T-helper 2 cell treated with Interferon-gamma antibody and Interleukin-4, amounts not matched to agents 5 μg/mL and 100 μg/mL, for 36 hours (primary cell): ENCODE data around the gene DDX10.

Source experiments
- DNase-seq: peaks from one replicate; pipeline ENCODE4 v3.0.0; 2021; ENCODE audit warnings: low spot score
- H3K27ac Mint-ChIP-seq: one replicate; pipeline ENCODE4 v1.8.0; 2021; ENCODE audit warnings: mild to moderate bottlenecking, mixed read lengths
- H3K27me3 Mint-ChIP-seq: one replicate; pipeline ENCODE4 v1.8.0; 2021; ENCODE audit warnings: low read depth, mixed read lengths
- H3K36me3 Mint-ChIP-seq: one replicate; pipeline ENCODE4 v1.8.0; 2021; ENCODE audit warnings: low read depth, mixed read lengths
- H3K4me1 Mint-ChIP-seq: one replicate; pipeline ENCODE4 v1.8.0; 2021; ENCODE audit warnings: low read depth, mixed read lengths
- H3K4me3 Mint-ChIP-seq: one replicate; pipeline ENCODE4 v1.8.0; 2022; ENCODE audit warnings: mild to moderate bottlenecking, moderate library complexity, mixed read lengths
- H3K9me3 Mint-ChIP-seq: one replicate; pipeline ENCODE4 v1.8.0; 2021; ENCODE audit warnings: mixed read lengths

The DDX10 gene

DNA sequence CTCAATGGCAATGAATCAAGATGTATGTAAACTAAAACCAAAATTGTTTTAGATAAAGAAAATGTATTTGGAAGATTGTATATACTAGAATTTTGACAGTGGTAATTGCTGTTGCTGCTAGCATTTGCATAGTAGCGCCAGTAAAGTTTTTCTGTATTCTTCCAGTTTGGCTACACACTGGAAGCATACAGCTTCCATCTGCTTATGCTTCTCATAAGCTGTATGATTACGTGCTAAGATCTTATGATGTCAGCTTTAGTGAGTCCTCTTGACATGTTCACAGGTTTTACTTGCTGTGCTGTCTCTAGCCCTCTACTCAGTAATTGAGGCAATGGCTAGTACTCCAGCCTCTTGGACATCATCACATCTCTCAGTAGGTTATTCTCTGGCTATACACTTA is 256.3 kb downstream of the DDX10 start:
- Mint-ChIP-seq H3K36me3 (peaks cover 7% of the 10 kb centered on the region), H3K4me1 (no peaks in the 10 kb centered on the region), H3K9me3 (no peaks in the 10 kb centered on the region), H3K4me3 (no peak overlapping the region), H3K27me3 (no peaks in the 10 kb centered on the region), H3K27ac (no peak overlapping the region)
- DNase-seq, result no peak

DNA sequence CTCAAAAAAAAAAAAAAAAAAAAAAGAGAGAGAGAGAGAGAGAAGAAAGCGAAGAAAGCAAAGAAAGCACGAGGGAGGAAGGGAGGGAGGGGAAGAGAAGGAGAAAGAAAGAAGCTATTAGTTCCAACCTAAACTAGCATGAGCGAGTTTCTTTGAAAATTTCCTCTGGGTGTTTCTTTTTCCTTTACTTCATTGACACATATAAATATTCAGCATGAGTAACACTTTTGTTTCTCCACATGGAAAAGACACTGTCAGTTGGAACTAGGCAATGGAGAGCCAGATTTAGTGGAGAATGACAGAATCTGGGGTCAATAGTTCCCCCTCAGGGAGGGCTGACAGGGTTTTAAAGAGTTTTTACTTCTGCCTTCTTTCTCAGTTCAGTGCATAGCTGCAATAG is 257.4 kb downstream of the DDX10 start:
- H3K27me3 Mint-ChIP-seq, result no peaks in the 10 kb centered on the region
- no peaks in the 10 kb centered on the region for H3K9me3 Mint-ChIP-seq
- peaks cover 4% of the 10 kb centered on the region for H3K36me3 Mint-ChIP-seq
- no peak overlapping the region for H3K4me3 Mint-ChIP-seq
- H3K4me1 Mint-ChIP-seq, result no peaks in the 10 kb centered on the region
- no peak for DNase-seq
- no peak overlapping the region for H3K27ac Mint-ChIP-seq

GRCh38 chr11:108923413-108923812 is 258.5 kb downstream of the DDX10 start:
- Mint-ChIP-seq H3K4me1 (no peaks in the 10 kb centered on the region), H3K27me3 (no peaks in the 10 kb centered on the region), H3K27ac (no peak overlapping the region), H3K4me3 (no peak overlapping the region), H3K9me3 (no peaks in the 10 kb centered on the region), H3K36me3 (peaks cover 4% of the 10 kb centered on the region)
- DNase-seq, result no peak

- H3K4me1 Mint-ChIP-seq, result no peaks in the 10 kb centered on the region
- no peak for DNase-seq
- H3K36me3 Mint-ChIP-seq, result no peaks in the 10 kb centered on the region
- H3K27ac Mint-ChIP-seq, result no peak overlapping the region
- H3K4me3 Mint-ChIP-seq, result no peak overlapping the region
- H3K9me3 Mint-ChIP-seq, result no peaks in the 10 kb centered on the region
- no peaks in the 10 kb centered on the region for H3K27me3 Mint-ChIP-seq
Observed at GRCh38 chr11:108926171-108926840, 261.4 kb downstream of the DDX10 start.

DNA sequence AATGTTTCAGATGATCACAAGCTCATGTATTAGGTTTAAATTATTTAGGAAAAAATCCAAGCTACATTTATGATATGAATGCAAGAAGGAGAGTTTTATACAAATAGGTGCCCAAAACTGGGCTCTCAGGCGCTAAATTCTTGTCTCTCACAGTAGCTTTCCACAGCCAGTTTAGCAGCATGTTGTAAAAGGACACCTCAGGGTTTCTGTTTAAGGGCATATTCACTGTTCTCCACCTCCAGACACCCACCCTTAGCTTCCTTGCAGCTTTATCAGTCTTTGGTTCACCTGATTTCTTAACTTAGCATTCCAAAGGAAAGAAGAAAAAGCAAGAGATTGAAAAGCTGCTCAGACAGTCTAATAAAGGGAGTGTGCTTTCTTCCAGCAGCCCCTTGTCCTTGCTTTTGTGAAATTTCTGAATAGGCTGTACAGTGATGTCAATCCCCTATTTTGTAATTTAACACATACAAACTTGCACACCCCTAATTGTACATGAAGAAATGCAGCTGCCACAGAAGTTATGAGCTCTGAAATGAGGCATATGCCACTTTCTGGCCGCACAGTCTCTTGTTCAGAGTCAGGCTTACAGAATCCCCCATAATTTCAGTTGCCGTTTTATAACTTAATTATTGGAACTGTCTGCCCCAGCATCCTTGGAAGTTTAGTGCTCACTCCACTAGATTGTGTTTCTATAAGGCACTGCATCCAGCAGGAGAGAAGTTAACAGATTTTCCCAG is 262.1 kb downstream of the DDX10 start:
- no peak for DNase-seq
- Mint-ChIP-seq H3K4me3 (no peak overlapping the region), H3K36me3 (no peaks in the 10 kb centered on the region), H3K4me1 (no peaks in the 10 kb centered on the region), H3K9me3 (no peaks in the 10 kb centered on the region), H3K27me3 (no peaks in the 10 kb centered on the region), H3K27ac (no peak overlapping the region)

- Mint-ChIP-seq H3K27me3 (no peaks in the 10 kb centered on the region), H3K4me3 (no peak overlapping the region), H3K36me3 (no peaks in the 10 kb centered on the region), H3K4me1 (no peaks in the 10 kb centered on the region), H3K9me3 (no peaks in the 10 kb centered on the region), H3K27ac (no peak overlapping the region)
- no peak for DNase-seq
Observed at GRCh38 chr11:108927791-108928545, 263.1 kb downstream of the DDX10 start.

DNA sequence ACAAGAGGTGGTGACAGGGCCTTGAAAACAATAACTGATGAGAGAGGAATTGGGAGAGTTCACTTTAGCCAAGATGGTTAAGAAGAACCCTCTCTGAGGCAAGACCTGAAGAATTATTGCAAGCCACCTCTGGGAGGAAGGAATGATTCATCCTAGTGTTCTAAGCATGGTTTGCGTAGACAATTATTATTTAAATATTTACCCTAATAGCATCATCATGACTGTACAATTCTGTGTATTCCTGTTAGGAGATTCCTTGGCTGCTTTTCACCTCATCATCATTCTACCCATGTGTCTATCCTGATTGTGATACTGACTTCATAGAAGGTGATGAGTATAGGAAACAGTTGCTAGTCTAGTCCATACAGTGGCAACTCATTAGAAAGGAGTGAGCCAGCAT is 264.4 kb downstream of the DDX10 start:
- Mint-ChIP-seq H3K27me3 (no peaks in the 10 kb centered on the region), H3K36me3 (no peaks in the 10 kb centered on the region), H3K27ac (no peak overlapping the region), H3K4me3 (no peak overlapping the region), H3K4me1 (no peaks in the 10 kb centered on the region), H3K9me3 (no peaks in the 10 kb centered on the region)
- no peak for DNase-seq

- Mint-ChIP-seq H3K4me1 (no peaks in the 10 kb centered on the region), H3K4me3 (no peak overlapping the region), H3K36me3 (no peaks in the 10 kb centered on the region), H3K27me3 (no peaks in the 10 kb centered on the region), H3K27ac (no peak overlapping the region), H3K9me3 (no peaks in the 10 kb centered on the region)
- DNase-seq, result no peak
Observed at GRCh38 chr11:108931168-108931567, 266.3 kb downstream of the DDX10 start.

- Mint-ChIP-seq H3K36me3 (no peaks in the 10 kb centered on the region), H3K9me3 (no peaks in the 10 kb centered on the region), H3K4me3 (no peak overlapping the region), H3K27ac (no peak overlapping the region), H3K4me1 (no peaks in the 10 kb centered on the region), H3K27me3 (no peaks in the 10 kb centered on the region)
- DNase-seq, result no peak
Observed at GRCh38 chr11:108933630-108934029, 268.8 kb downstream of the DDX10 start.

- no peak for DNase-seq
- H3K27me3 Mint-ChIP-seq, result no peaks in the 10 kb centered on the region
- no peak overlapping the region for H3K4me3 Mint-ChIP-seq
- H3K36me3 Mint-ChIP-seq, result no peaks in the 10 kb centered on the region
- no peak overlapping the region for H3K27ac Mint-ChIP-seq
- no peaks in the 10 kb centered on the region for H3K9me3 Mint-ChIP-seq
- no peaks in the 10 kb centered on the region for H3K4me1 Mint-ChIP-seq
Observed at GRCh38 chr11:108934289-108934688, 269.4 kb downstream of the DDX10 start.

- no peaks in the 10 kb centered on the region for H3K4me1 Mint-ChIP-seq
- H3K36me3 Mint-ChIP-seq, result no peaks in the 10 kb centered on the region
- no peak overlapping the region for H3K27ac Mint-ChIP-seq
- no peak overlapping the region for H3K4me3 Mint-ChIP-seq
- no peak for DNase-seq
- H3K27me3 Mint-ChIP-seq, result no peaks in the 10 kb centered on the region
- H3K9me3 Mint-ChIP-seq, result no peaks in the 10 kb centered on the region
Observed at GRCh38 chr11:108934696-108935095, 269.8 kb downstream of the DDX10 start.

DNA sequence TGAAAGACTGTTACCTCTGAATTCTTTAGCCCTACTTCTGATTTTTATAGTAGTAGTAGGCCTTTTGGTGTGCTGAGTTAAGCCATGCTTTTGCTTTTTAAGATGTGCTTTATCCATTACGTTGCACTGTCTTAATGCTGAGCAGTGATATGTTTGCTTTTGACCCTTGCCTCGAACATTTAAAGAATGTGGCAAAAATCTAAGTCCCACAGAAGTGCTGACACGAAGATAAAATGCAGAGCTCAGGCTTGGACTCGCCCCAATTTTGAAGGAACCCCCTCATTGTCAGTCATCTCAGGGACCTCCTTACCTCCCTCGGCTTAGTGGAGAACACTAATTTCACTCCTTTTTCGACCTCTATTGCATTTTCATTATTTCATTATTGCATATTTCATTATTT is 272.9 kb downstream of the DDX10 start:
- Mint-ChIP-seq H3K9me3 (no peaks in the 10 kb centered on the region), H3K27ac (no peak overlapping the region), H3K36me3 (peaks cover 12% of the 10 kb centered on the region), H3K27me3 (no peaks in the 10 kb centered on the region), H3K4me3 (no peak overlapping the region), H3K4me1 (no peaks in the 10 kb centered on the region)
- no peak for DNase-seq

DNA sequence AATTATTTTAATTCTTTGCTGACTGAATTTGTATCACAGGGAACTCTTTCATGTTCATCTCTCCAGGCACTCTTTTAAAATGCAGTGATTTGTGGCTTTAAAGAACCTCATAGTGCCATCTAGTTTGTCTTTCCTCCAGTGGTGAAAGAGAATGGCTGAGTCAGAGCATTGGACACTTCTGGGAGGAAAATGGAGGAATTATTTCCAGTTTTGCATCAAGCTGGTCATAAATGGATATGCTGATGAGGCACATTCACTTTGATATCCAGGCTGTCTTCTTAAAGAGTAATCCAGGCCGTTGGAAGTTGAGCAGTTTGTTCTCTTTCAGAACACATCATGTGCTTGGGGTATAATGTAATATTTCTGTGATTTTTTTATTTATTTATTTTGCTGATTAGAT is 273.7 kb downstream of the DDX10 start:
- H3K9me3 Mint-ChIP-seq, result no peaks in the 10 kb centered on the region
- H3K27ac Mint-ChIP-seq, result no peak overlapping the region
- DNase-seq, result no peak
- H3K4me1 Mint-ChIP-seq, result no peaks in the 10 kb centered on the region
- peaks cover 12% of the 10 kb centered on the region for H3K36me3 Mint-ChIP-seq
- H3K4me3 Mint-ChIP-seq, result no peak overlapping the region
- no peaks in the 10 kb centered on the region for H3K27me3 Mint-ChIP-seq

- H3K4me1 Mint-ChIP-seq, result no peaks in the 10 kb centered on the region
- peaks cover 12% of the 10 kb centered on the region for H3K36me3 Mint-ChIP-seq
- no peak for DNase-seq
Observed at GRCh38 chr11:108939135-108939534, 274.3 kb downstream of the DDX10 start.

More at GRCh38 chr11:108939135-108939534, 274.3 kb downstream of the DDX10 start:
- no peak overlapping the region for H3K27ac Mint-ChIP-seq
- no peaks in the 10 kb centered on the region for H3K27me3 Mint-ChIP-seq
- H3K4me3 Mint-ChIP-seq, result no peak overlapping the region
- no peaks in the 10 kb centered on the region for H3K9me3 Mint-ChIP-seq
